Large intestine (tissue), 3 donors: ENCODE results near the gene SEC16A. TPM values are rescaled to one million over a fixed set of nuclear protein-coding genes. Genes with fewer than 3 reads are reported as not detected.

Experiments
- DNase-seq, 2 donors: peaks; one replicate each; pipeline versions ENCODE4 v3.0.0 to v3.0.0-alpha.2; 2013
- H3K27ac ChIP-seq: one replicate; pipeline ENCODE4 v1.5.1; 2013; ENCODE audit warnings: low read length
- H3K27me3 ChIP-seq: 2 replicates; pipeline ENCODE4 v1.6.1; 2013; ENCODE audit warnings: low read length; ENCODE audit not compliant: control insufficient read depth, insufficient read depth
- H3K36me3 ChIP-seq: 2 replicates; pipeline ENCODE4 v1.6.1; 2013; ENCODE audit warnings: low read length; ENCODE audit not compliant: control insufficient read depth, insufficient read depth
- H3K4me1 ChIP-seq: one replicate; pipeline ENCODE4 v1.6.1; 2013; ENCODE audit warnings: low read length; ENCODE audit not compliant: control insufficient read depth, insufficient read depth
- H3K4me3 ChIP-seq: one replicate; pipeline ENCODE4 v1.5.1; 2013; ENCODE audit warnings: low read length
- H3K9me3 ChIP-seq: one replicate; pipeline ENCODE4 v1.6.1; 2013; ENCODE audit warnings: mild to moderate bottlenecking, low read depth, low read length, moderate library complexity; ENCODE audit not compliant: control insufficient read depth
- WGBS: methylation state at CpG from one replicate; pipeline ENCODE4 v1.1.5; 2013; ENCODE audit warnings: low lambda C conversion rate; ENCODE audit not compliant: insufficient coverage; 5-methylcytosine and 5-hydroxymethylcytosine counted together
- polyA plus RNA-seq: library from polyadenylated mRNA; unstranded; fragments of 120-200 nt; gene quantifications from one replicate; pipeline ENCODE4 v1.2.1, GENCODE V29; 2013

The SEC16A gene
- polyA plus RNA-seq, 1 donor = 51.4 TPM

DNA sequence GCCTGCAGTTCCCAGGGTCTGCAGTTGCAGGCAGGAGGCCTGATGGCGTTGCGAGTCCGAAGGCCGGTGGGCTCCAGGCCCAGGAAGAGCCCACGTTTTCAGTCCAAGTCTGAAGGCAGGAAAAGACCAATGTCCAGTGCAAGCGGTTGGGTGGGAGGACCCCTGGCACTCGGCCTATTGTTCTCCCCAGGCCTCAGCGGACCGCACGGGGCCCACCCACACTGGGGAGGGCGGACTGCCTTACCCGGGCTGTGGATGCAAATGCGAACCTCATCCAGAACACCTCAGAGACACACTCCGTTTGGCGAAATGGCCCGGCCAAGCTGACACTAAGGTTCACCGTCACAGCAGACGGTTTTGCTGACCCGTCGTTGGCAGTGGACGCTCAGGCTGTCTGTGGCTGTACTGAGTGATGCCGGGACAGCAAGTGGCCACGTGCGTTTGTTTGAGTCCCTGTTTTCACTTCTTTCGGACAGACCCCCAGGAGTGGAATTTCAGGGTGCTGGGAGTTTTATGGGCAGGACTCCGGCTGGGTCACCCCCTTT is 10.2 kb upstream of the SEC16A start:
- H3K36me3 ChIP-seq = peaks cover 12% of the 10 kb centered on the region
- DNase-seq = no peak
- WGBS = no CpG with 5 or more reads among the region's 26 CpGs
- no peaks in the 10 kb centered on the region for H3K9me3 ChIP-seq
- no peaks in the 10 kb centered on the region for H3K4me1 ChIP-seq
- H3K27ac ChIP-seq = no peak overlapping the region
- H3K27me3 ChIP-seq = peaks cover 2% of the 10 kb centered on the region
- H3K4me3 ChIP-seq = no peak overlapping the region

DNA sequence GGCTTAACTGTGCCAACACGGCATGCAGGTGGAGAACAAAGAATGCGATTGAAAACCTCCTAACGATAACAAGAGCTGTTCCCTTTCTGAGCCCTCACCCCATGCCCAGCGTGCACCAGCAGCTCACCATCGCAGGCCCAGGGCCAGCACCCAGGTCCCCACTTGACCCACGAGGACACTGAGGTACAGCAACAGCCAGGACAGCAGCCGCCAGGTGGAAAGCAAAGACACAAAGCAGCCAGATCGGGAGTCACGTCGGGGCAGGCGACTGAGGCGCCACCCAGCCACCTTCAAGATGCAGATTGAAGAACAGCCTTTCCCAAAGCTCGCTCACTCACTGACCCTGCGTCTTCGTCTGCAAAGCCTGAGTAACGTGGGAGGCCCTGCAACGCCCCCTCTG is 6.9 kb upstream of the SEC16A start:
- no peak for DNase-seq
- H3K27ac ChIP-seq = no peak overlapping the region
- no peaks in the 10 kb centered on the region for H3K36me3 ChIP-seq
- H3K9me3 ChIP-seq = no peaks in the 10 kb centered on the region
- WGBS = no CpG with 5 or more reads among the region's 17 CpGs
- H3K27me3 ChIP-seq = peaks cover 17% of the 10 kb centered on the region
- no peak overlapping the region for H3K4me3 ChIP-seq
- H3K4me1 ChIP-seq = peaks cover 2% of the 10 kb centered on the region

DNA sequence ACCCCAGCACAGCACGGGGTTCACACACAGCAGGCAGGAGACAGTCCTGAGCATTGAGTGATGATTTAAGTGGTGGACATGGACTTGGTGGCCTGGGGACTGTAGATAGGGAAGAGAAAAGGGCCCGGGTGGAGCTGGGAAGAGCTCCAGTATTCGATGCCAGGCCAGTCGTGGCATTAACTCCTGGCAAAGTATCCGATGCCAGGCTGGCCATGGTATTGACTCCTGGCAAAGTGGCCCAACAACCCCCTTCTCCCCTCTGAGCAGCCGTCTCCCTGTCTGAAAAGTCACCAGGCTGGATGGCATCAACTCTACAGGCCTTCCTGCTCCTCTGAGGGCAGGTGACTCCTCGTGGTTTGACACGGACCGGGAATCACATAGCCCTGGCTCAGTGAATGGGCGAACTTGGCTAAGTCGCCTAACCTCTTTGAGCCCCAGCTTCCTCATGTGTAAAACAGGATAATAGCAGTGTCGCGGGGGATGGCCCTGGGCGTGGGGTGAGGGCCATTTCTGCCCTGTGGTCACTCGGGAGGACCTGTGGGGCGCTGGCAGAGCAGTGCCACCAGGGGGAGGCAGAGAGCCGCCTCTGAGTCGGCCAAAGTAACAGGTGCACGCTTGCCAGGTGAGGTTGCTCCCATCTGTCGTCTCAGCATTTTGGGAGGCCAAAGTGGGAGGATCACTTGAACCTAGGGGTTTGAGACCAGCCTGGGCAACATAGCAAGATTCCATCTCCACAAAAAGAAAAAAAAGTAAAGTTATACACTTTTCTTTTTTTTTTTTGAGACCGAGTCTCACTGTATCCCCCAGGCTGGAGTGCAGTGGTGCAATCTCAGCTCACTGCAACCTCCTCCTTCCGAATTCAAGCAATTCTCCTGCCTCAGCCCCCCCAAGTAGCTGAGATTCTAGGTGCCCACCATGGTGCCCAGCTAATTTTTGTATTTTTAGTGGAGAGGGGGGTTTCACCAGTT is 5.7 kb upstream of the SEC16A start:
- H3K36me3 ChIP-seq = no peaks in the 10 kb centered on the region
- peak; percentile 39 to 60 for DNase-seq
- no CpG with 5 or more reads among the region's 22 CpGs for WGBS
- peaks cover 17% of the 10 kb centered on the region for H3K27me3 ChIP-seq
- no peaks in the 10 kb centered on the region for H3K9me3 ChIP-seq
- H3K4me3 ChIP-seq = no peak overlapping the region
- H3K4me1 ChIP-seq = peaks cover 9% of the 10 kb centered on the region
- H3K27ac ChIP-seq = no peak overlapping the region

DNA sequence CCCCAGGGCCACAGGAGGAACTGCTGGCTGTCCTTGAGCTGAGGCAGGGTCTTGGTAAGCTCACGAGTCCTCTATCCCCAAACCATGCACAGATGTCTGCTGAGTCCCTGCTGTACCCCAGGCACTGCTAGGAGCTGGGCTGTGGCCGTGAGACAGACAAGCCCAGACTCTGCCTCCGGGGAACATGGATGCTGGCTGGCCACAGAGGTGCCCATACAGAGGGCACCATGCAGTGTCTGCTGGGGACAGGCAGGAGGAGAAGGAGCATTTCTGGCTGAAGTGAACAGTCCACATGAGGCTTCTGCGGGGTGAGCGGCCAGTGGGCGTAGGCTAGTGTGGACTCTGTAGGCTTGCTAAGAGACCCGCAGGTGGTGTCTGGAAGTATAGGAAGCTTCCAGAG is 4.8 kb upstream of the SEC16A start:
- Histone ChIP-seq H3K4me3 (no peak overlapping the region), H3K36me3 (no peaks in the 10 kb centered on the region), H3K9me3 (no peaks in the 10 kb centered on the region), H3K4me1 (peaks cover 9% of the 10 kb centered on the region), H3K27ac (no peak overlapping the region), H3K27me3 (peaks cover 17% of the 10 kb centered on the region)
- DNase-seq = no peak
- no CpG with 5 or more reads among the region's 7 CpGs for WGBS

DNA sequence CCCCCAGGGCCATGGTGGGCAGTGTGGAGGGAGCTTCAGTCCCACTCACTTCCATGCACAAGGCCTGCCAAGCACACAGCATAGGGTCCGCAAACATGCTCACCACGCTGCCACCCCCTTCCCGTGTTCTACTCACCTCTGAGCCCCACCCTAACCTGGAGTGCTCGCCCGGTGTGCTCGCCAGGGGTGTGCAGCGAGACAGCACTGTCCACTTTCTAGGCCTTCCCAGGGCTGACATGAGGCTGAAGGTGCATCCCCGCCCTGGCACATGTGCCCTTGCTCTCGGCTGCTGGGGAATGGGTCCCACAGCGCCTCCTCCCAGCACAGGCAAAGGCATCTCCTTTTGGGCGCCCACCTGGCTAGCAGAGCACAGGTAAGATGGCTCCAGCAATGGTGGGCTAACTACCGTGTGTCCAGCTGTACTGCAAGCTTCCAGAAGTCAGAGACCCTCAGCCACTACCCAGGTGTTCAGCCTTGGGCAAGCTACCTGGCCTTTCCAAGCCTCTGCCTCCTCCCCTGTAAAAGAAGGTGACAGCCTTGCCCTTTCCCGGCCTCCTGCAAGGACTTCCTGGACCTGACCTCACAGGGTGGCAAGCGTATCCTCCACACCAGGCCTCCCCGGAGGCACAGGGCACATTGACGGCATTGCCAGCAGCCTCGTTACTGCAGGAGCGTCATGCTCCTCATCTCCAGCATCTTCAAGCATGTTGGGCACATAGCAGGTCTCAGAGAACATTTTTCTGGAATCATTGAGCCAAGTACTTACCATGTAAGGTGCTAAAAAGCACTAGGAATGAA is 4.2 kb upstream of the SEC16A start:
- H3K9me3 ChIP-seq = no peaks in the 10 kb centered on the region
- no peak overlapping the region for H3K27ac ChIP-seq
- no peak for DNase-seq
- H3K27me3 ChIP-seq = peaks cover 17% of the 10 kb centered on the region
- no peaks in the 10 kb centered on the region for H3K36me3 ChIP-seq
- WGBS = no CpG with 5 or more reads among the region's 18 CpGs
- peaks cover 9% of the 10 kb centered on the region for H3K4me1 ChIP-seq
- no peak overlapping the region for H3K4me3 ChIP-seq

DNA sequence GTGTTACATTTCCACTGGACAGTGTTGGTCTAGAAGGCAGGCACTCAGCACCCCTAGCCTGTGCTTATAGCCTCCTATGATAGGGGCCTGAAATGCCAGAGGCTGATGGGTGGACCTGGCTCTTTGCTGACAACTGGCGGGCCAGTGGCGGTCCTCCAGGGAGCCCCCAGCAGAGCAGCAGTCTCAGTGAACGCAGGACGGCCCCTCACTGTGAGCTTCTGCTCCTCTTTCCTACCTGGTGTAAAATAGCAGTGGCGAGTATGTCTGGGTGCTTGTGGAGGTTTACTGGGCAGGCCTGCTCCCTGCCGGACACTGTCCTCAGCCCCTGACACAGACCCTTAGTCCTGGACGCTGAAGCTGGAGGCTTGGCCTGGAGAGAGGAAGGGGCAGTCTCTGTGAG is 3.3 kb upstream of the SEC16A start:
- no CpG with 5 or more reads among the region's 7 CpGs for WGBS
- no peak for DNase-seq
- H3K9me3 ChIP-seq = no peaks in the 10 kb centered on the region
- no peaks in the 10 kb centered on the region for H3K36me3 ChIP-seq
- no peak overlapping the region for H3K27ac ChIP-seq
- H3K4me3 ChIP-seq = no peak overlapping the region
- peaks cover 17% of the 10 kb centered on the region for H3K27me3 ChIP-seq
- H3K4me1 ChIP-seq = peaks cover 15% of the 10 kb centered on the region

DNA sequence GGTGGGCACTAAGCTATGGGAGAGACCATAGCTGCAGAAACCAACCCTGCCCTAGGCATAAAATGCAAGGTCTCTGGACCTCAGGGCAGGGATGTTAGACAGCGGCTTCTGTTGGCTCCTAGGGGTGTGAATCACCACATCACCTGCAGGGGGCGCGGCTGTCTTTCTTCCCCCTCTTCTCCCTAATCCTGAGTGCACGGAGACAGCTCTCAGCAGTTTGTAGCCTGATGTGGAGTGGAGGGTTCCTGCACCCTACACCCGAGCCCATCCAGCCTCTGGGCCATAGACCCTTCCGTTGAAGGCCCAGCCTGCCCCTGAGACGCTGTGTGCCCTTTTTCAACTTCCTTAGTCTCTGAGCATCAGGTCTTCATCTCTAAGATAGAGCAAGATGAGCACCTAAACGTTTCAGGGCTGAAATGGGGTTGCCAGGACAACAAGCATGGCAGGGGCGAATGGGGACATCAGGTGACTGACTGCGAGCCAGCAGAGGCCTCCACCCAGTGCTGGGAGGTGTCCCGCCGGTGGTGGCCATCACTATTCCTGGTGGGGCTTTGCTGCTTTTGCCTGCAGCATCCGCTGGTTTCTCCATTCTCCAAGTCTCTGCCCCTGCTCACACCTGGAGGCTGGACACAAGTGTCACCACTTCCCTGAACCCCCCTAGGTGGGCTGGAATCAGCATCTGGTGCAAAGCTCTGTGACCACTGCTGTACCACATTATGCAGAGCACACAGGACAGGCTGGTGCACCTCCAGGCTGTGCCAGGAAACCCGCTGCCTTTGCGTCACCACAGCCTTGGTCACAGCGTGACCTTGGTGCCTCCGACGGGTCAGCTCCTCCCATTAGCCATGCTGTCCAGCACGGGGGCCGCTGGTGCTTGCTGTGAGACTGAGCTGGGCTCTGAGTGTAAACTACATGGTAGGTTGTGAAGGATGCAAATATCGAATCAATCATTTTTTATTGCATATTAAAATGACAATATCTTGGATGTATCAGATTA is 2.5 kb upstream of the SEC16A start:
- Histone ChIP-seq H3K27ac (no peak overlapping the region), H3K4me3 (no peak overlapping the region), H3K9me3 (no peaks in the 10 kb centered on the region), H3K27me3 (peaks cover 17% of the 10 kb centered on the region), H3K36me3 (no peaks in the 10 kb centered on the region), H3K4me1 (peaks cover 15% of the 10 kb centered on the region)
- peak; percentile 64 to 66 for DNase-seq
- no CpG with 5 or more reads among the region's 21 CpGs for WGBS

DNA sequence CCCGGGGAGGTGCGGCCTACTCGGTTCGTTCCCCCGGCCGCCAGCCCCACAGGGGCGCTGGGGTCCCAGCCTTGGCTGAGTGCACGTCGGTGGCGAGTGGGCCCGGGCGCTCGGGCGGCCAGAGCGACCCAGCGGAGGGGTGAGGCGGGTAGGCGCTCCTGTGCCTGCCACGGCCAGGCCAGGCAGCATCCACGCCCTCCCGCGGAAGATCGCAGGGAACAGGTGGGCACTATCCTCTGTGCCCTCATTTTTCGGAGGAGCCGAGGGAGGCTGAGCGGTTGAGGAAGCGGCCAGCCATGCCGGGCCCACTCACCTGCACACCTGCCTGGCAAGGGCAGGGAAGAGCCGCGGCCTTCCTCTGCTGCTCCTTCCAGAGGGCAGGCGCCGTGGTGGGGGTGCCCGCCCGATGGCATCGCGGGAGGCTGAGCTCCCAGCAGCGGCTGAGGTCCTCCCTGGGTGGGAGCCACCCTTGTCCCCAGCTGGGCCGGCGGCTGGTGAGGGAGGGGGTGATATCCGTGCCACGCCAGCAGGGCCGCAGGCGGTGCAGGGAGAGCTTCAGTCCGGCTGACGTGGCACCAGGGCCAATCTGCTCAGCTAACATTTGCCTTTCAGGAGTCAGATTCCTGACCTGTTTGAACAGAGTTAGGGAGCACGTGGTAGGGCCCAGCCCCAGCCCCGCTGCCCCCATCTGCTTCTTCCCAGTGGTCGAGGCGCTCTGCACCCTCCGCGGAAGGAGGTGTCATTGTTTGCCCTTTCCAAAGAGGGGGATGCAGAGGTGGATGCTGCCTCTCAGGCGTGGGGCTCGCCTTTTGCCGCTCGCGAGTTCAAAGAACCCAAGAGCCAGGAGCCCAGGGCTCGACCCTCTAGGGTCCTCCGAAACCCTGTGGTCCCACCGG is 1.6 kb upstream of the SEC16A start:
- Histone ChIP-seq H3K4me1 (peaks cover 15% of the 10 kb centered on the region), H3K9me3 (no peaks in the 10 kb centered on the region), H3K27me3 (peaks cover 15% of the 10 kb centered on the region), H3K4me3 (peak overlapping the region; percentile 57), H3K36me3 (peaks cover 7% of the 10 kb centered on the region), H3K27ac (peak overlapping the region; percentile 100)
- no CpG with 5 or more reads among the region's 59 CpGs for WGBS
- peak in 1 of 2 donors; percentile 31 for DNase-seq

DNA sequence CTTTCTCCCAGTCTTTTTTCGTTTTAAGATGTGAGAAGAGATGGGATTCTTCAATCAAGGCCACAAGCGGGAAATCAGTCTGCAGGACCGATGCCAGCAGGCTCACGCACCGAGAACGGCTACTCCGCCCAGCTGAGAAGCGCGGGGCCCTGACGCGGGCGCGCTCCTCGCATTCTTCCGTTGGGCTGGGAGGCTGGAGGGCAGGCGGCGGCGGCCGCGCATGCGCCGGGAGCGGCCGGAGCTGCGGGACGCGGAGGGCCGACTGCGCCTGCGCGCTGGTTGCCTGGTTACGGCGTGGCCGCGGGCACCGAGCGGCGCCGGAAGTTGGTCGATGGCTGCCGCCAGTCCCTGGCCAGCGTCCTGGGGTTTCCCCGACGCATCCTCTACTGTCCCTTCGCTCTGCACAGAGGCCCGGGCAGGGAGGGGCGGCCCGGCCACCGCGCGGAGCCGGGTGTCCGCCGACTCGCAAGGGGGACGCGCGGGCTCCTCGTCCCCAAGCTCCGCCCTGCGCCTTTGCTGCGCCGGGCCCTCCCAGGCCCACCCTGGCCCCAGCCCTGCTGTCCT is 831 bp upstream of the SEC16A start:
- peak; percentile 93 to 94 for DNase-seq
- Histone ChIP-seq H3K4me1 (peaks cover 15% of the 10 kb centered on the region), H3K36me3 (peaks cover 7% of the 10 kb centered on the region), H3K4me3 (peak overlapping the region; percentile 57), H3K9me3 (no peaks in the 10 kb centered on the region), H3K27me3 (peaks cover 15% of the 10 kb centered on the region), H3K27ac (peak overlapping the region; percentile 100)
- WGBS = no CpG with 5 or more reads among the region's 63 CpGs
